Measurements from ENCODE around the gene ZNF148. TPM values are rescaled to one million over a fixed set of nuclear protein-coding genes. Genes with fewer than 3 reads are reported as not detected.

ZNF148 gene
- total and polyA plus RNA-seq, 8 donors: 3.1 to 109 (median 10.6) TPM

DNA sequence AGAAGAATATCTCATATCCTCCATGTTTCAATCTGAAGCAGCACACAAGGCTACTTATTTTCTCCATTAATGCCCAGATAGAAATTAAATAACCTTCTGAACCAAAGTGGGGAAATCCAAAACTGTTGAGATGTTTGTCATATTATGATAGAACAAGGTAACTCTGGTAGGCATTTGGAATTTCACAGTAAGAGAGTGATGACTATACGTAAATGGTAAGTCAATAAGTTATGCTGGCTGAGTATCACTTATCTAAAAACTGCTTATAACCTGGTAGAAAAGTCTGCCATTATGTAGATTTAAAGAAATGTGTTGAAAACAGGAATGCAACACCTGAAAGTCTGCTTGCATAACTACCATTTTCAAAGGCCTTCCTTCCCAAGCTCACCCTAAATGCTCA lies 145.4 kb downstream of the ZNF148 start:
- no peak for DNase-seq
- H3K4me1 ChIP-seq: peaks cover 0 to 11% (median 0%) of the 10 kb centered on the region in 4 donors
- no peak overlapping the region for H3K4me3 ChIP-seq
- intact Hi-C loops (cut with DNase I; ENCODE audit: low total_unique reads): no loop called here
- H3K9me3 ChIP-seq: no peaks in the 10 kb centered on the region
- peaks cover 0 to 26% (median 20%) of the 10 kb centered on the region in 4 donors for H3K36me3 ChIP-seq
- no peaks in the 10 kb centered on the region for H3K27me3 ChIP-seq
- WGBS, 5 donors: 92 to 98% (median 93%) methylated on average over 1 of the region's 1 CpG
- TF ChIP-seq, protein P1, sequence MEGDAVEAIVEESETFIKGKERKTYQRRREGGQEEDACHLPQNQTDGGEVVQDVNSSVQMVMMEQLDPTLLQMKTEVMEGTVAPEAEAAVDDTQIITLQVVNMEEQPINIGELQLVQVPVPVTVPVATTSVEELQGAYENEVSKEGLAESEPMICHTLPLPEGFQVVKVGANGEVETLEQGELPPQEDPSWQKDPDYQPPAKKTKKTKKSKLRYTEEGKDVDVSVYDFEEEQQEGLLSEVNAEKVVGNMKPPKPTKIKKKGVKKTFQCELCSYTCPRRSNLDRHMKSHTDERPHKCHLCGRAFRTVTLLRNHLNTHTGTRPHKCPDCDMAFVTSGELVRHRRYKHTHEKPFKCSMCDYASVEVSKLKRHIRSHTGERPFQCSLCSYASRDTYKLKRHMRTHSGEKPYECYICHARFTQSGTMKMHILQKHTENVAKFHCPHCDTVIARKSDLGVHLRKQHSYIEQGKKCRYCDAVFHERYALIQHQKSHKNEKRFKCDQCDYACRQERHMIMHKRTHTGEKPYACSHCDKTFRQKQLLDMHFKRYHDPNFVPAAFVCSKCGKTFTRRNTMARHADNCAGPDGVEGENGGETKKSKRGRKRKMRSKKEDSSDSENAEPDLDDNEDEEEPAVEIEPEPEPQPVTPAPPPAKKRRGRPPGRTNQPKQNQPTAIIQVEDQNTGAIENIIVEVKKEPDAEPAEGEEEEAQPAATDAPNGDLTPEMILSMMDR (IDR thresholded peaks at IDR 0.05): no peak
- TF ChIP-seq POLR2A (IDR thresholded peaks at IDR 0.05) (no peak), POLR2AphosphoS5 (IDR thresholded peaks at IDR 0.05) (no peak)
- H3K27ac ChIP-seq: no peak overlapping the region

DNA sequence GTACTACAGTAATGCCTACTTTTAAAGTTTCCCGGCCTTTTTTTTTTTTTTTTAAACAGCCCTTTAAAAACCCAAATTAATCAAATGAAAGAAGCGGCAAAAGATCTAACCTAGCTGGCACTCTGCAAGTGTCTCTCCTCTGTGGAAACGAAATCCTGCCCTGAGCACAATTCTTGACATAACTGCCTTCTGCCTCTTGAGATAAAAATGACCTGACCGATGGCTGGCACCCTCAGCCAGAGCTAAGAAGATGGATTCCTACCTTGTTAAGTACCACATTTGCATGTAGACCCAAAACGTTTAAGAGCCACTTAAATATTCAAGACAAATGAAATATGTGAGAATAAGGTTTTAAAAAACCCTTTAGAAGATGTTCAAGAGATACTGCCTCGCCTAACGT lies 146.0 kb downstream of the ZNF148 start:
- no peak for DNase-seq
- intact Hi-C loops (cut with DNase I; ENCODE audit: low total_unique reads): no loop called here
- H3K4me1 ChIP-seq: peaks cover 0 to 11% (median 0%) of the 10 kb centered on the region in 4 donors
- H3K27me3 ChIP-seq: no peaks in the 10 kb centered on the region
- H3K4me3 ChIP-seq: no peak overlapping the region
- TF ChIP-seq POLR2A (IDR thresholded peaks at IDR 0.05) (no peak), EP300 (IDR thresholded peaks at IDR 0.05) (no peak), POLR2AphosphoS5 (IDR thresholded peaks at IDR 0.05) (no peak)
- TF ChIP-seq, protein P1 (IDR thresholded peaks at IDR 0.05): no peak
- WGBS, 5 donors: 82 to 86% (median 83%) methylated on average over 7 of the region's 7 CpGs
- H3K36me3 ChIP-seq: peaks cover 0 to 26% (median 20%) of the 10 kb centered on the region in 4 donors
- no peaks in the 10 kb centered on the region for H3K9me3 ChIP-seq
- no peak overlapping the region for H3K27ac ChIP-seq

DNA sequence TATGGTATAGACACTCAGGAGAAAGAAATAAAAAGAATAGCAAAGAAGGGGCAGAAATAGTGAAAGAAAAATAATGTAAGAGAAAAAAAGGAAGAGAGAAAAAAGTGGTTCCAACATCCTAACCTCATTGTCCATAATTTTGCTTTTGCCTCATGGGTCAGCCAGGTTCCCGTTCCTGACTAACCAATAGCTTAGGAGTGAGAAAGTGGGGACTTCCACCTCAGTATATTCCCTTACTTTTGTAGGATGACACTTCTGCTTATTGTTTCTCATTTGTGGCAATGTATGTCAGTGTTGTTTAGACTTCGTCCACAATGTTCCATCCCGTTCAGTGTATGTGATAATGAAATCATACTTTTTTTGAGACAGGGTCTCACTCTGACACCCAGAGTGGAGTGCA lies 153.3 kb downstream of the ZNF148 start:
- H3K36me3 ChIP-seq: peaks cover 0 to 4% (median 0%) of the 10 kb centered on the region in 4 donors
- H3K4me1 ChIP-seq: peaks cover 0 to 12% (median 1%) of the 10 kb centered on the region in 4 donors
- H3K27me3 ChIP-seq: no peaks in the 10 kb centered on the region
- WGBS, 5 donors: 71 to 84% (median 82%) methylated on average over 3 of the region's 3 CpGs
- H3K9me3 ChIP-seq: no peaks in the 10 kb centered on the region
- intact Hi-C loops (cut with DNase I; ENCODE audit: low total_unique reads): no loop called here
- TF ChIP-seq, protein P1 (IDR thresholded peaks at IDR 0.05): no peak
- no peak overlapping the region for H3K27ac ChIP-seq
- H3K4me3 ChIP-seq: no peak overlapping the region
- DNase-seq: no peak

- no peaks in the 10 kb centered on the region for H3K27me3 ChIP-seq
- DNase-seq: no peak
Measured at GRCh38 chr3:125220727-125221429, 154.2 kb downstream of the ZNF148 start.

More at GRCh38 chr3:125220727-125221429, 154.2 kb downstream of the ZNF148 start:
- 71 to 87% (median 80%) methylated on average over 7 of the region's 7 CpGs for WGBS, 5 donors
- H3K9me3 ChIP-seq: no peaks in the 10 kb centered on the region
- peaks cover 0 to 4% (median 0%) of the 10 kb centered on the region in 4 donors for H3K36me3 ChIP-seq
- intact Hi-C loops (cut with DNase I; ENCODE audit: low total_unique reads): no loop called here
- TF ChIP-seq EP300 (IDR thresholded peaks at IDR 0.05): no peak
- no peak for TF ChIP-seq POLR2AphosphoS5 (IDR thresholded peaks at IDR 0.05)
- TF ChIP-seq, protein P1 (IDR thresholded peaks at IDR 0.05): no peak
- no peak for TF ChIP-seq POLR2A (IDR thresholded peaks at IDR 0.05)
- no peak overlapping the region for H3K4me3 ChIP-seq
- no peak overlapping the region for H3K27ac ChIP-seq
- peaks cover 0 to 12% (median 1%) of the 10 kb centered on the region in 4 donors for H3K4me1 ChIP-seq

Measured in stomach (tissue), 9 donors.